K562 treated with DMSO at 1 percent for 4 hours (cell line): Measurements from ENCODE around the gene NEUROD6. TPM values are rescaled to one million over a fixed set of nuclear protein-coding genes. Genes with fewer than 3 reads are reported as not detected.

Experiments
- total RNA-seq: library from RNA; unstranded; fragments of 300-600 nt; gene quantifications from 2 replicates; pipeline ENCODE4 v1.2.3, GENCODE V29; 2022; ENCODE audit not compliant: insufficient read depth

NEUROD6 gene
- total RNA-seq, result not detected in 2 replicates

GRCh38 chr7:31340603-31341002 lies at the start of gene NEUROD6:
Gene NEUROD6 (minus strand): TSS chr7:31340726. CDS start chr7:31339268, 1,458 bp downstream.

Other genes starting within 250 kb of the NEUROD6 start
- not detected in 2 replicates for gene ITPRID1, start 173.4 kb upstream of the NEUROD6 start, total RNA-seq